Loucy (cell line): ENCODE data around the gene TMPRSS2.

Experiments used
- CTCF ChIP-seq: fragments of 200-600 bp; sonication (generic); conservative IDR thresholded peaks from 2 replicates; pipeline ENCODE4 v1.5.1; 2014; ENCODE audit warnings: mild to moderate bottlenecking, antibody characterized with exemption, low read length
- EZH2phosphoT487 ChIP-seq: fragments of 200-600 bp; IDR thresholded peaks from 2 replicates; pipeline ENCODE4 v1.6.1; 2018; ENCODE audit warnings: antibody characterized with exemption, mild to moderate bottlenecking, moderate library complexity, borderline replicate concordance

- TF ChIP-seq CTCF (no peak), EZH2phosphoT487 (no peak)
These were observed 64.4 kb downstream of the TMPRSS2 start for GRCh38 chr21:41443562-41443961.
